ENCODE data around the gene ECE1. TPM values are rescaled to one million over a fixed set of nuclear protein-coding genes. Genes with fewer than 3 reads are reported as not detected.
"Not testable (repeated sequence)": the region's sequence is repeated elsewhere in the genome, so short reads cannot be mapped to it uniquely, and the experiment has no call there.

The ECE1 gene
- total RNA-seq, 4 donors from 2014 or later = 68.3 to 94.7 (median 69.9) TPM

DNA sequence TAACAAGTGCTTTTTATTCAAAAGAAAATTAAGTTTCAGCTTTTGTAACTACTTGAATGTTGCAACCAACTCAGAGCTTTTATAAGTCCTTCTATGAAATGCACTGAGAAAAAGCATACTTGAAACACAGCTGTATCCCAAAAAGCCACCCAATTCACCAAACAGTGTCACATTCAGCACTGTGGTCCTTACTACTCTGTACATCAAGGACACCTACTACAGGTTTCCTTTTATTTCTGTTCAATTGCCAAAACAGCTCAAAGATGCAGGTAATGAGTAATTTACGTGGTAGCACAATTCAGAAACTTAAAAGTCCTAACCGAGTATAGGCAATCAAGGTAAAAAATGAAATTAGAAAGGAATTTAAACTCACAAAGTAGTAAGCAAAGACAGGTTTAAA is 116.0 kb downstream of the ECE1 start:
- Histone ChIP-seq H3K4me1 (peaks cover 0 to 54% (median 15%) of the 10 kb centered on the region in 3 donors), H3K27ac (peak overlapping the region; percentile 80 to 97 (median 92)), H3K9me3 (no peaks in the 10 kb centered on the region), H3K36me3 (peaks cover 0 to 14% of the 10 kb centered on the region in 2 donors), H3K27me3 (no peaks in the 10 kb centered on the region), H3K4me3 (peak overlapping the region in 1 of 2 donors; percentile 65)
- 40 to 45% methylated on average over 1 to 2 of the region's 2 CpGs for WGBS, 2 donors (ENCODE audit: low coverage in 1 of 2)
- TF ChIP-seq POLR2AphosphoS5 (IDR thresholded peaks at IDR 0.05) (no peak), EP300 (IDR thresholded peaks at IDR 0.05) (no peak), POLR2A (IDR thresholded peaks at IDR 0.05) (no peak)
- TF ChIP-seq, protein P1, sequence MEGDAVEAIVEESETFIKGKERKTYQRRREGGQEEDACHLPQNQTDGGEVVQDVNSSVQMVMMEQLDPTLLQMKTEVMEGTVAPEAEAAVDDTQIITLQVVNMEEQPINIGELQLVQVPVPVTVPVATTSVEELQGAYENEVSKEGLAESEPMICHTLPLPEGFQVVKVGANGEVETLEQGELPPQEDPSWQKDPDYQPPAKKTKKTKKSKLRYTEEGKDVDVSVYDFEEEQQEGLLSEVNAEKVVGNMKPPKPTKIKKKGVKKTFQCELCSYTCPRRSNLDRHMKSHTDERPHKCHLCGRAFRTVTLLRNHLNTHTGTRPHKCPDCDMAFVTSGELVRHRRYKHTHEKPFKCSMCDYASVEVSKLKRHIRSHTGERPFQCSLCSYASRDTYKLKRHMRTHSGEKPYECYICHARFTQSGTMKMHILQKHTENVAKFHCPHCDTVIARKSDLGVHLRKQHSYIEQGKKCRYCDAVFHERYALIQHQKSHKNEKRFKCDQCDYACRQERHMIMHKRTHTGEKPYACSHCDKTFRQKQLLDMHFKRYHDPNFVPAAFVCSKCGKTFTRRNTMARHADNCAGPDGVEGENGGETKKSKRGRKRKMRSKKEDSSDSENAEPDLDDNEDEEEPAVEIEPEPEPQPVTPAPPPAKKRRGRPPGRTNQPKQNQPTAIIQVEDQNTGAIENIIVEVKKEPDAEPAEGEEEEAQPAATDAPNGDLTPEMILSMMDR (IDR thresholded peaks at IDR 0.05) = no peak
- ATAC-seq = no peak

- 88 to 92% methylated on average over 2 to 5 of the region's 12 CpGs for WGBS, 2 donors (ENCODE audit: low coverage in 1 of 2)
- H3K9me3 ChIP-seq, H3K27me3 ChIP-seq, ATAC-seq, H3K4me3 ChIP-seq: not testable (repeated sequence)
- H3K36me3 ChIP-seq = peaks cover 0 to 22% of the 10 kb centered on the region in 2 donors
- H3K4me1 ChIP-seq = peaks cover 0 to 54% (median 15%) of the 10 kb centered on the region in 3 donors
- H3K27ac ChIP-seq = peak overlapping the region in 3 of 4 donors; percentile 35 to 97 (median 88)
Observed at GRCh38 chr1:21173096-21173495, 117.2 kb downstream of the ECE1 start.

- ATAC-seq, H3K4me3 ChIP-seq, H3K27me3 ChIP-seq, H3K9me3 ChIP-seq: not testable (repeated sequence)
- 20 to 31% methylated on average over 4 of the region's 4 CpGs for WGBS, 2 donors (ENCODE audit: low coverage in 1 of 2)
- Histone ChIP-seq H3K4me1 (peaks cover 0 to 52% (median 15%) of the 10 kb centered on the region in 3 donors), H3K36me3 (peaks cover 0 to 38% of the 10 kb centered on the region in 2 donors), H3K27ac (peak overlapping the region in 3 of 4 donors; percentile 59 to 67 (median 60))
Observed at GRCh38 chr1:21170837-21171236, 119.4 kb downstream of the ECE1 start.

DNA sequence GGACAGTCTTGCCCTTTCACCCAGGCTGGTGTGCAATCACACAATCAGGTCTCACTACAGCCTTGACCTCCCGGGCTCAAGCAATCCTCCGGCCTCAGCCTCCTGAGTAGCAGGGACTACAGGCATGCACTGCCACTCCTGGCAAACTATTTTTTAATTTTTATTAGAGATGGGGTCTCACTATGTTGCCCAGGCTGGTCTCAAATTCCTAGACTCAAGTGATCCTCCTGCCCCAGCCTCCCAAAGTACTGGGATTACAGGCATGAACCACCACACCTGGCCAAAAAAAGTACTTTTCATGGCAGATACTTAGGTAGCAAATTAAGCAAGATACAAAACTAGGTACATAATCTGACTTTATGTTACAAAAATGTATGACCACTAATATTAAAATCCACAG is 121.8 kb downstream of the ECE1 start:
- H3K27me3 ChIP-seq = no peaks in the 10 kb centered on the region
- WGBS, 2 donors (ENCODE audit: low coverage in 1 of 2) = 100% methylated on average over 1 to 2 of the region's 2 CpGs
- peaks cover 0 to 38% of the 10 kb centered on the region in 2 donors for H3K36me3 ChIP-seq
- peaks cover 0 to 57% (median 12%) of the 10 kb centered on the region in 3 donors for H3K4me1 ChIP-seq
- no peak overlapping the region for H3K27ac ChIP-seq
- no peak for ATAC-seq
- H3K4me3 ChIP-seq = no peak overlapping the region
- TF ChIP-seq, protein P1 (IDR thresholded peaks at IDR 0.05) = no peak
- no peak for TF ChIP-seq POLR2A (IDR thresholded peaks at IDR 0.05)
- no peak for TF ChIP-seq POLR2AphosphoS5 (IDR thresholded peaks at IDR 0.05)
- TF ChIP-seq EP300 (IDR thresholded peaks at IDR 0.05) = no peak
- no peaks in the 10 kb centered on the region for H3K9me3 ChIP-seq

Other genes with a start within 250 kb of the ECE1 start
- gene EIF4G3, start 113.6 kb downstream of the ECE1 start, total RNA-seq = 10 to 100 TPM; 48.6 to 73.6 (median 57.9) TPM
- 10 to 100 TPM in 2 of 4 donors, 1 to 10 TPM in 2; 6.4 to 16.3 (median 11.3) TPM for gene NBPF3, start 149.7 kb upstream of the ECE1 start, total RNA-seq
- gene ALPL, start 219.0 kb upstream of the ECE1 start, total RNA-seq = 1 to 10 TPM in 3 of 4 donors, under 1 TPM in 1; 0.62 to 6.1 (median 3.9) TPM